Parathyroid adenoma (tissue), 2 donors: ENCODE measurements around the gene ZNF324B.
A peak's percentile ranks its signal among the peaks of the same experiment; 100 is the strongest.
"Not testable (repeated sequence)": the region's sequence is repeated elsewhere in the genome, so short reads cannot be mapped to it uniquely, and the experiment has no call there.

ENCODE experiments used
- H2AFZ ChIP-seq: fragments of 300-600 bp; sonication (generic); one replicate; pipeline ENCODE4 v1.7.0; 2017; ENCODE audit warnings: antibody characterized with exemption, mild to moderate bottlenecking
- H3K27ac ChIP-seq: fragments of 300-600 bp; sonication (generic); one replicate; pipeline ENCODE4 v1.7.0; 2017
- H3K27me3 ChIP-seq: fragments of 300-600 bp; sonication (generic); one replicate; pipeline ENCODE4 v1.7.0; 2017; ENCODE audit warnings: low read length; ENCODE audit not compliant: control insufficient read depth, insufficient read depth
- H3K36me3 ChIP-seq: fragments of 300-600 bp; sonication (generic); one replicate; pipeline ENCODE4 v1.7.0; 2017; ENCODE audit warnings: low read length; ENCODE audit not compliant: control insufficient read depth, insufficient read depth
- H3K4me1 ChIP-seq: fragments of 300-600 bp; sonication (generic); one replicate; pipeline ENCODE4 v1.7.0; 2017; ENCODE audit warnings: control low read depth
- H3K4me2 ChIP-seq: fragments of 300-600 bp; sonication (generic); one replicate; pipeline ENCODE4 v1.7.0; 2017; ENCODE audit warnings: low read length
- H3K4me3 ChIP-seq: fragments of 300-600 bp; sonication (generic); one replicate; pipeline ENCODE4 v1.7.0; 2017; ENCODE audit warnings: low read depth, low read length
- H3K79me2 ChIP-seq: fragments of 300-600 bp; sonication (generic); one replicate; pipeline ENCODE4 v1.7.0; 2017; ENCODE audit warnings: control low read depth
- H3K9ac ChIP-seq: fragments of 300-600 bp; sonication (generic); one replicate; pipeline ENCODE4 v1.7.0; 2017; ENCODE audit warnings: mild to moderate bottlenecking
- H3K9me3 ChIP-seq: fragments of 300-600 bp; sonication (generic); one replicate; pipeline ENCODE4 v1.7.0; 2017; ENCODE audit warnings: low read length; ENCODE audit not compliant: control insufficient read depth
- CTCF ChIP-seq: fragments of 300-600 bp; sonication (generic); IDR thresholded peaks from one replicate; pipeline ENCODE4 v1.7.0; 2017; ENCODE audit warnings: antibody characterized with exemption, mild to moderate bottlenecking
- donor health status: primary hyperparathyroidism.

ZNF324B gene

GRCh38 chr19:58466760-58467589 lies 15.6 kb downstream of the ZNF324B start, which contains the start of gene ZNF324:
TSS of gene ZNF324 (plus strand) at chr19:58467080. CDS start at chr19:58469186, 2,106 bp downstream.
- Histone ChIP-seq H2AFZ (peak within 1 kb of the TSS; percentile 93), H3K4me2 (peak within 1 kb of the TSS; percentile 84), H3K27ac (peak within 1 kb of the TSS; percentile 72), H3K4me3 (peak within 1 kb of the TSS; percentile 92), H3K36me3 (no peaks in the 10 kb centered on the region), H3K27me3 (no peaks in the 10 kb centered on the region), H3K79me2 (peaks cover 13% of the 10 kb centered on the region), H3K9me3 (no peaks in the 10 kb centered on the region), H3K4me1 (no peaks in the 10 kb centered on the region), H3K9ac (peak within 1 kb of the TSS; percentile 47)
- TF ChIP-seq CTCF: peak; percentile 11

DNA sequence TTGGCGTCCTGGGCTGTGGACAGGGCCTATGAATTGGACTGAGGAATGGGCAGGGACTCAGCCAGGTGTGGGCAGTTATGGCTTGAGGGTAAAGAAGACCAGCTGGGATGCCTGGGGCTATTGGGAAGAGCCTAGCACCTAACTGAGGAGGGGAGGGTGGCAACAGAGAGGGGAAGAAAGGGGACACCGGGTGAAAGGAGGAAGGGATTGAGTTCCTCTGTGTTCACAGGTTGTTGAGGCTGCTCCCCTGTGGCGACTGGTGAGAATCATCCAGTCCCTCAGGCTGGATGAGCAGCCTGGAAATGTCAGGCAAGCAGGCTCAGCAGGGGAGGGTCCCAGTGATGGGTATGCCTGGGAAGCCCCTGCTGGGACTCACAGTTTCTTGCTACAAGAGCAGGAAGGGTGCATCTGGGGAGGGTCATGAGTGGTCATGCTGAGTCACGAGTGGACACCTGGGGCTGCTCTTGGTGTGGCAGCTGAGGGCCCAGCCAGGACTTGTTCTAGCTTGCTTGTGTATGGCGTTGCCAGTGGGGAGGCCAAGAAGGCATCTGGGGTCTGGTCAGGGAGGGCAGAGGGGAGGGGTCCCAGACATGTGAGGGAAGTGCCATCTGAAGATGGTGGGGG lies 16.9 kb downstream of the ZNF324B start:
- Histone ChIP-seq H3K9me3 (no peaks in the 10 kb centered on the region), H3K4me2 (peak overlapping the region; percentile 14), H3K9ac (no peak overlapping the region), H3K79me2 (peaks cover 13% of the 10 kb centered on the region), H3K4me1 (no peaks in the 10 kb centered on the region), H3K4me3 (no peak overlapping the region), H2AFZ (no peak overlapping the region), H3K27ac (no peak overlapping the region), H3K27me3 (no peaks in the 10 kb centered on the region), H3K36me3 (no peaks in the 10 kb centered on the region)
- no peak for TF ChIP-seq CTCF

DNA sequence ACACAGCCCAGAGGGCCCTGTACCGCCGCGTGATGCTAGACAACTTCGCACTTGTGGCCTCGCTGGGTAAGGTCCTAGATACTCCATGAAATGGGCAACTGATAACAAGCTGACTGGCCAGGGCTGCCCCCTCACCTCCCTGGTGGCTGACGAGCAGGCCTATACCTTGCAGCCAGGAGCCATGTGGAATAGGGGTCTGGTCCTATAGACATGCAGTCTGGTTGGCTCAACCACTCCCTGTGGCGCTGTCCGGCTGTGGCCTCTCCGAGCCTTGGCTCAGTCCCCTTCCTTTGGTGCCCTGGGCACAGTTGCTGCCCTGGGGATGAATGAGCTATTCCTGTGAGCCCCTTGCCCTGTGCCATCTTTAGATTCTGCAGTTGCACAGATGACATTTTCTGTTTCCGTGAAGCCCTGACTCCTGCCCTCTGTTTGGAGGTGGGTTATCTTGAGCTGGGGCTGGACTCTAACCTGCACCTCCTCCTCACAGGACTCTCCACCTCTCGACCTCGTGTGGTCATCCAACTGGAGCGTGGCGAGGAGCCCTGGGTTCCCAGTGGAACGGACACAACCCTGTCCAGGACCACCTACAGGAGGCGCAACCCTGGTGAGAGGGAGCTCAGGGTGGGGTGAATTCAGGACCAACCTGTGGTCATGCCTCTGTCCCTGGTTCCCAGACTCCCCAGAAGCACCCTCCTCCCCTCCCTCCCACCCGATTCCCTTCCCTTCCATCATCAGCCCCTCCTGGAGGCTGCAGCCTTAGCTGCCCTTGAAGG lies 18.0 kb downstream of the ZNF324B start:
- no peak overlapping the region for H2AFZ ChIP-seq
- H3K36me3 ChIP-seq: no peaks in the 10 kb centered on the region
- no peak overlapping the region for H3K4me3 ChIP-seq
- peaks cover 13% of the 10 kb centered on the region for H3K79me2 ChIP-seq
- H3K27ac ChIP-seq: no peak overlapping the region
- no peaks in the 10 kb centered on the region for H3K9me3 ChIP-seq
- TF ChIP-seq CTCF: no peak
- H3K9ac ChIP-seq: no peak overlapping the region
- no peak overlapping the region for H3K4me2 ChIP-seq
- H3K4me1 ChIP-seq: peaks cover under 1% of the 10 kb centered on the region
- H3K27me3 ChIP-seq: no peaks in the 10 kb centered on the region

- not testable (repeated sequence) for H3K9ac ChIP-seq, H3K27ac ChIP-seq, H3K4me3 ChIP-seq, H3K27me3 ChIP-seq, H3K9me3 ChIP-seq, H2AFZ ChIP-seq, H3K36me3 ChIP-seq, H3K4me1 ChIP-seq, H3K4me2 ChIP-seq
- peaks cover 13% of the 10 kb centered on the region for H3K79me2 ChIP-seq
Observed at GRCh38 chr19:58470837-58471543, 19.6 kb downstream of the ZNF324B start.
